Medulla oblongata (tissue), 1 donor: ENCODE measurements around the gene INPP5J.

Experiments
- DNase-seq: peaks from one replicate; pipeline ENCODE4 v3.0.0-alpha.2; 2015; ENCODE audit errors: extremely low spot score

The INPP5J gene

GRCh38 chr22:31124290-31124689 lies 1.5 kb downstream of the INPP5J start:
- DNase-seq: no peak

GRCh38 chr22:31124811-31125465 lies 2.2 kb downstream of the INPP5J start:
- no peak for DNase-seq

GRCh38 chr22:31125521-31126117 lies 2.9 kb downstream of the INPP5J start:
- DNase-seq: no peak

- no peak for DNase-seq
Observed at GRCh38 chr22:31126128-31126868, 3.5 kb downstream of the INPP5J start.

GRCh38 chr22:31126869-31127175 lies 4.1 kb downstream of the INPP5J start:
- no peak for DNase-seq

- no peak for DNase-seq
Observed at GRCh38 chr22:31127181-31127772, 4.5 kb downstream of the INPP5J start.

GRCh38 chr22:31128156-31128555 lies 5.4 kb downstream of the INPP5J start:
- DNase-seq: no peak

- DNase-seq: no peak
Observed at GRCh38 chr22:31130873-31131272, 8.1 kb downstream of the INPP5J start.

GRCh38 chr22:31133911-31134310 lies 11.1 kb downstream of the INPP5J start:
- no peak for DNase-seq

- DNase-seq: no peak
Observed at GRCh38 chr22:31134688-31135087, 11.9 kb downstream of the INPP5J start.

- DNase-seq: no peak
Observed at GRCh38 chr22:31135706-31136105, 12.9 kb downstream of the INPP5J start.

- no peak for DNase-seq
Observed at GRCh38 chr22:31136155-31136554, 13.4 kb downstream of the INPP5J start.

GRCh38 chr22:31136711-31137110 lies 13.9 kb downstream of the INPP5J start:
- DNase-seq: no peak

GRCh38 chr22:31137721-31138120 lies 15.0 kb downstream of the INPP5J start:
- no peak for DNase-seq

- DNase-seq: no peak
Observed at GRCh38 chr22:31138126-31138525, 15.4 kb downstream of the INPP5J start.

GRCh38 chr22:31139066-31139465 lies 16.3 kb downstream of the INPP5J start:
- DNase-seq: no peak

- no peak for DNase-seq
Observed at GRCh38 chr22:31139866-31140716, 17.3 kb downstream of the INPP5J start, which contains the start of gene PLA2G3. TSS of gene PLA2G3 (minus strand) at chr22:31140508. CDS start at chr22:31140354, 154 bp downstream.

- no peak for DNase-seq
Observed at GRCh38 chr22:31140746-31141145, 18.0 kb downstream of the INPP5J start.

GRCh38 chr22:31141551-31141950 lies 18.8 kb downstream of the INPP5J start:
- DNase-seq: no peak

GRCh38 chr22:31142285-31142684 lies 19.5 kb downstream of the INPP5J start:
- no peak for DNase-seq

GRCh38 chr22:31143038-31143437 lies 20.3 kb downstream of the INPP5J start:
- DNase-seq: peak; percentile 9

GRCh38 chr22:31143537-31143936 lies 20.8 kb downstream of the INPP5J start:
- DNase-seq: peak; percentile 18
